Calu3 (cell line): ENCODE results near the gene FZD7. TPM values are rescaled to one million over a fixed set of nuclear protein-coding genes. Genes with fewer than 3 reads are reported as not detected.

Source experiments
- BruUV-seq: library from RNA; stranded (reverse); fragments of 400-500 nt; replicated peaks from 2 replicates; lab custom pipeline; 2021; lab: Mats Ljungman, UMichigan
- CTCF ChIA-PET: fragments of 300-600 bp; sonication (Branson Sonifier 250); formaldehyde crosslinking; loops from one replicate; lab custom pipeline; 2022; ENCODE audit warnings: antibody characterized with exemption; lab: Charles Lee
- DNase-seq: peaks from one replicate; pipeline ENCODE4 v3.0.0; 2022
- H3K27ac Mint-ChIP-seq: one replicate; pipeline ENCODE4 v1.8.0; 2022; ENCODE audit warnings: mixed read lengths; ENCODE audit not compliant: unreplicated experiment
- H3K27me3 Mint-ChIP-seq: one replicate; pipeline ENCODE4 v1.8.0; 2022; ENCODE audit warnings: mixed read lengths; ENCODE audit not compliant: unreplicated experiment
- H3K36me3 Mint-ChIP-seq: one replicate; pipeline ENCODE4 v1.8.0; 2022; ENCODE audit warnings: mild to moderate bottlenecking, moderate library complexity, mixed read lengths; ENCODE audit not compliant: insufficient read depth, unreplicated experiment
- H3K4me1 Mint-ChIP-seq: one replicate; pipeline ENCODE4 v1.8.0; 2022; ENCODE audit warnings: mild to moderate bottlenecking, low read depth, mixed read lengths; ENCODE audit not compliant: unreplicated experiment
- H3K4me3 Mint-ChIP-seq: one replicate; pipeline ENCODE4 v1.8.0; 2022; ENCODE audit warnings: mild to moderate bottlenecking, low read depth, moderate library complexity, mixed read lengths; ENCODE audit not compliant: unreplicated experiment
- H3K9me3 Mint-ChIP-seq: one replicate; pipeline ENCODE4 v1.8.0; 2022; ENCODE audit warnings: low read depth, mixed read lengths; ENCODE audit not compliant: unreplicated experiment
- intact Hi-C: fragments of 100-400 bp; cut with micrococcal nuclease; formaldehyde crosslinking; loops from one replicate; pipeline ENCODE4 v1.10.0; 2022; ENCODE audit not compliant: unreplicated experiment
- total RNA-seq: library from RNA; stranded (reverse); gene quantifications from 2 replicates; pipeline ENCODE4 v1.2.3, GENCODE V29; 2022
- TF ChIP-seq, protein P1 (sequence below): fragments of 200-600 bp; IDR thresholded peaks from one replicate; pipeline ENCODE4 v1.8.0; 2022; ENCODE audit warnings: antibody characterized with exemption; ENCODE audit not compliant: unreplicated experiment

FZD7 gene
- total RNA-seq, 1 experiment from 2014 or later, result 17.7 TPM

DNA sequence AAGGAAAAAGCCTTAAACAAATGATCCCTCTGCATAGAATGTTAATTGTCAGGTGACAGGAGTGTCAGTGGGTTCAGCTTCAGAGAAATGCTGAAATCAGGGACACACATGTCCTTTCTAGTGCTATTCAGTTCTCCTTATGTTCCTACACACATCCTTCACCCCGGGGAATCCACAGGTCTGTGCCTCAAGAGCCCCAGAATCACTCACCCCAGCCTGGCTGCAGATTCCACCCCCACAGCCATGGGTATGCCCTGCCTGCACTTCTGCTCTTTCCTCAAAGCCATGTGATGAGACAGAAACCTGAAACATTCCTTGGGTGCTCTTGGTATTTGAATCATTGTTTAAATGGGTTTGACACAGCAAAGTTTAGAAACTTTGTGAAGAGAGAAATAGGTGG lies 27.4 kb upstream of the FZD7 start:
- Mint-ChIP-seq H3K4me1 (no peaks in the 10 kb centered on the region), H3K27me3 (peaks cover 12% of the 10 kb centered on the region), H3K36me3 (no peaks in the 10 kb centered on the region), H3K4me3 (no peak overlapping the region), H3K27ac (no peak overlapping the region), H3K9me3 (no peaks in the 10 kb centered on the region)
- CTCF ChIA-PET, result interaction anchor here (1.7 kb wide), 1 partner anchor 146 kb away, joined by 15 read pairs; no protein-coding TSS in a partner anchor
- intact Hi-C loops, result no loop called here
- no peak for DNase-seq
- BruUV-seq, result no TSS peak
- TF ChIP-seq, protein P1, sequence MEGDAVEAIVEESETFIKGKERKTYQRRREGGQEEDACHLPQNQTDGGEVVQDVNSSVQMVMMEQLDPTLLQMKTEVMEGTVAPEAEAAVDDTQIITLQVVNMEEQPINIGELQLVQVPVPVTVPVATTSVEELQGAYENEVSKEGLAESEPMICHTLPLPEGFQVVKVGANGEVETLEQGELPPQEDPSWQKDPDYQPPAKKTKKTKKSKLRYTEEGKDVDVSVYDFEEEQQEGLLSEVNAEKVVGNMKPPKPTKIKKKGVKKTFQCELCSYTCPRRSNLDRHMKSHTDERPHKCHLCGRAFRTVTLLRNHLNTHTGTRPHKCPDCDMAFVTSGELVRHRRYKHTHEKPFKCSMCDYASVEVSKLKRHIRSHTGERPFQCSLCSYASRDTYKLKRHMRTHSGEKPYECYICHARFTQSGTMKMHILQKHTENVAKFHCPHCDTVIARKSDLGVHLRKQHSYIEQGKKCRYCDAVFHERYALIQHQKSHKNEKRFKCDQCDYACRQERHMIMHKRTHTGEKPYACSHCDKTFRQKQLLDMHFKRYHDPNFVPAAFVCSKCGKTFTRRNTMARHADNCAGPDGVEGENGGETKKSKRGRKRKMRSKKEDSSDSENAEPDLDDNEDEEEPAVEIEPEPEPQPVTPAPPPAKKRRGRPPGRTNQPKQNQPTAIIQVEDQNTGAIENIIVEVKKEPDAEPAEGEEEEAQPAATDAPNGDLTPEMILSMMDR, result no peak

GRCh38 chr2:202007015-202007982 lies 26.4 kb upstream of the FZD7 start:
- Mint-ChIP-seq H3K4me1 (no peaks in the 10 kb centered on the region), H3K36me3 (no peaks in the 10 kb centered on the region), H3K9me3 (no peaks in the 10 kb centered on the region), H3K27me3 (peaks cover 14% of the 10 kb centered on the region), H3K27ac (no peak overlapping the region), H3K4me3 (no peak overlapping the region)
- intact Hi-C loops, result loop anchor here (1.0 kb wide), 1 partner anchor 147 kb away; no protein-coding TSS in a partner anchor
- CTCF ChIA-PET, result interaction anchor here (1.7 kb wide), 1 partner anchor 147 kb away, joined by 15 read pairs; no protein-coding TSS in a partner anchor
- TF ChIP-seq, protein P1, result no peak
- BruUV-seq, result no TSS peak
- DNase-seq, result no peak

DNA sequence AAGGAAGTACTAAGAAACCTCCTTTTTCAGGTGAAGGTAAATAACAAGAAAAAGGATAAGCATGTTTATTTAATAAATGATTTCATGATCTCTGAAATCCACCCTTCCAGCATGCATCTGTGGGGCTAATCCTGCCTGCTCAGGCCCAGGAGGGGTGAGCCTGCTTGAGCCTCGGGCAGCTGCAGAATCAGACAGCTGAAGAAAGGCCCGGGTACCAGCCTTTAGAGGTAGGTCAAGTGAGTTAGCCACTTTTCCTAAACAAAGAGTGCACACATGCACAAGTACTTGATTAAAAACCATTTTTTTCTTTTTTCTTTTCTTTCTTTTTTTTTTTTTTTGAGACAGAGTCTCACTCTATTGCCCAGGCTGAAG lies 25.7 kb upstream of the FZD7 start:
- TF ChIP-seq, protein P1, result no peak
- Mint-ChIP-seq H3K27ac (no peak overlapping the region), H3K4me3 (no peak overlapping the region), H3K27me3 (peaks cover 20% of the 10 kb centered on the region), H3K9me3 (no peaks in the 10 kb centered on the region), H3K36me3 (no peaks in the 10 kb centered on the region), H3K4me1 (no peaks in the 10 kb centered on the region)
- BruUV-seq, result no TSS peak
- CTCF ChIA-PET, result no interaction called here
- no peak for DNase-seq
- intact Hi-C loops, result loop anchor here (1.0 kb wide), 1 partner anchor 148 kb away; no protein-coding TSS in a partner anchor

DNA sequence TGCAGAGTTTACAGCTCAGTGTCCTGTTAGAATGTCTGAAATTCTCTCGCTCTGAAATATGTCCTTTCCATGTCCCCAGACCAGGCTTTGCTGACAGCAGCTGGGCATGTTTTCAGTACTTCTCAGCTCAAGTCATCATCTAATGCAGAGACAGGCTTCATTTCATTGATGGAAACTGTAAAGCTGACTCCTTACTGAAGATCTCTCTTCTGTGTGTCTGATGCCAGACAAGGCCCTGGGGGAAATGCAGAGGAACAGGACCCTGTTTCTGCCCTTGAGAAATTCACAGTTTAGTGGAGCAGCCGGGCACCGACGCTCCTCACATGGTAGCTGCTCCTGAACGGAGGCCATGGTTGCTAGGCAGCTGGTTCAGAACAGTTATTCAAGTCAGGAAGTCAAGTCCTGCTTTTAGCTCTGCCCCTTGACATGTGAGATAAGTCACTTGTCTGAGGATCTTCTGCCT lies 24.6 kb upstream of the FZD7 start:
- TF ChIP-seq, protein P1, result no peak
- intact Hi-C loops, result no loop called here
- H3K36me3 Mint-ChIP-seq, result no peaks in the 10 kb centered on the region
- peaks cover 31% of the 10 kb centered on the region for H3K27me3 Mint-ChIP-seq
- no peaks in the 10 kb centered on the region for H3K9me3 Mint-ChIP-seq
- DNase-seq, result no peak
- CTCF ChIA-PET, result no interaction called here
- no peak overlapping the region for H3K4me3 Mint-ChIP-seq
- H3K4me1 Mint-ChIP-seq, result no peaks in the 10 kb centered on the region
- H3K27ac Mint-ChIP-seq, result no peak overlapping the region
- BruUV-seq, result no TSS peak
